Umbilical cord (tissue), 2 donors: Measurements from ENCODE around the gene CDK8. TPM values are rescaled to one million over a fixed set of nuclear protein-coding genes. Genes with fewer than 3 reads are reported as not detected.
"Not testable (repeated sequence)": the region's sequence is repeated elsewhere in the genome, so short reads cannot be mapped to it uniquely, and the experiment has no call there.

Experiments
- DNase-seq: peaks from one replicate; pipeline ENCODE4 v3.0.0-alpha.2; 2015; ENCODE audit warnings: low spot score
- total RNA-seq: library from RNA; depleted of rRNA; stranded (reverse); fragments of >200 nt; gene quantifications from one replicate; pipeline ENCODE4 v1.2.3, GENCODE V29; 2014; ENCODE audit warnings: low replicate concordance; ENCODE audit not compliant: insufficient read depth

CDK8 gene
- total RNA-seq, 1 donor from 2014 or later = 15.4 TPM

DNA sequence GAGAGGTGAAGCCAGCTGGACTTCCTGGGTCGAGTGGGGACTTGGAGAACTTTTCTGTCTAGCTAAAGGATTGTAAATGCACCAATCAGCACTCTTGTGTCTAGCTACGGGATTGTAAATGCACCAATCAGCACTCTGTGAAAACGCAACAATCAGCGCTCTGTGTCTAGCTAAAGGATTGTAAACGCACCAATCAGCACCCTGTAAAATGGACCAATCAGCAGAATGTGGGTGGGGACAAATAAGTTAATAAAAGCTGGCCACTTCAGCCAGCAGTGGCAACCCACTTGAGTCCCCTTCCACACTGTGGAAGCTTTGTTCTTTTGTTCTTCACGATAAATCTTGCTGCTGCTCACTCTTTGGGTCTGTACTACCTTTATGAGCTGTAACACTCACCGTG lies 58.1 kb downstream of the CDK8 start:
- not testable (repeated sequence) for DNase-seq

DNA sequence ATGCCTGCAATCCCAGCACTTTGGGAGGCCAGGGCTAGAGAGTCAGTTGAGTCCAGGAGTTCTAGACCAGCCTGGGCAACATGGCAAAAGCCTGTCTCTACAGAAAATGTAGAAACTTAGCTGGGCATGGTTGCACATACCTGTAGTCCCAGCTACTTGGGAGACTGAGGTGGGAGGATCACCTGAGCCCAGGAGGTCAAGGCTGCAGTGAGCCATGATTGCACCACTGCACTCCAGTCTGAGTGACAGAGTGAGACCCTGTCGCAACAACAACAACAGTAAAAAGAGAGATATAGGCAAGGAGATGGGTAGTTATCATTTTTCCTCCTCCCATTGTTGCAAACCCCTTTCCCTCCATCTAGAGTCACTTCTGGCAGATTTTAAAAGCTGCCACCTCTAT lies 62.2 kb downstream of the CDK8 start:
- DNase-seq = not testable (repeated sequence)

DNA sequence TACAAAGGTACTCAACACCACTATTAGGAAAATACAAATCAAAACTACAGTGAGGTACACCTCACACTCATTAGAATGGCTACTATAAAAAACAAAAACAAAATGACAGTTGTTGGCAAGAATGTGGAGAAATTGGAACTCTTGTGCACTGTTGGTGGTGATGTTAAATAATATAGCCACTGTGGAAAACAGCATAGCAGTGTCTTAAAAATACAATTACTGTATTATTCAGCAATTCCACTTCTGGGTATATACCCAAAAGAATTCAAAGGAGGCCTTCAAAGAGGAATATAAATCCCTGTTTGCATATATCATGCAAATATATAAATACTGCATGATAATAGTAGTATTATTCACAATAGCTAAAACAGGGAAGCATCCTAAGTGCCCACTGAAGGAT lies 66.8 kb downstream of the CDK8 start:
- DNase-seq = no peak

DNA sequence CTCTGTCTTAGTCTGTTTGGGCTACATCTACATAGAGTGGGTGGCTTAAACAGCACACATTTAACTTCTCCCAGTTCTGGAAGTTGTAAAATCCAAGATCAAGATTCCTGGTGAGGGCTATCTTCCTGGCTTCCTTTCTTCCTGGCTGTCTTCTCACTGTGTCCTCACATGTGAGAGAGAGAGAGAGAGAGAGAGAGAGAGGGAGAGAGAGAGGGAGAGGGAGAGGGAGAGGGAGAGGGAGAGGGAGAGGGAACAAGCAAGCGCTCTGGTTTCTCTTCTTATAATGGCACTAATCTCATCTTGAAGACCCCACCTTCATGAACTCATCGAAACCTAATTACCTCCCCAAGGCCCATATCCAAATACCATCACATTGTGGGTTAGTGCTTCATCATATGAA lies 69.2 kb downstream of the CDK8 start:
- DNase-seq = no peak

DNA sequence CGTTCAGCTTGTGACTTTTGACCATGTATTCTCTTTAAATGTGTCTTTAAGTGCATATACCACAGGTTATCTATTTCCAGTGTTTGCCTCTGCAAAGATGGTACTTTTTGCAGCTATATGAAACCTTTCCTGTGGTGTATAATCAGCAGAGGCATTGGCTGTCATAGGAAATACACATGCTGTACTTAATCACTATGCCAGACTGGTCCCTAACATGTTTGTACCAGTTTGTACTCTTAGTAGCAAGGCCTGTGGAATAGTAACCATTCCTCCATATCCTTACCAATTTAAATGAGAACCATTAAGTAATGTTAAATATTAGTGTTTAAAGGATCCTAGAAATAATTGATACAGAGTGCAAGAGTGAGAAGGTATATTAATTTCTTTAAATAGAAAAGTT lies 69.8 kb downstream of the CDK8 start:
- DNase-seq = no peak

DNA sequence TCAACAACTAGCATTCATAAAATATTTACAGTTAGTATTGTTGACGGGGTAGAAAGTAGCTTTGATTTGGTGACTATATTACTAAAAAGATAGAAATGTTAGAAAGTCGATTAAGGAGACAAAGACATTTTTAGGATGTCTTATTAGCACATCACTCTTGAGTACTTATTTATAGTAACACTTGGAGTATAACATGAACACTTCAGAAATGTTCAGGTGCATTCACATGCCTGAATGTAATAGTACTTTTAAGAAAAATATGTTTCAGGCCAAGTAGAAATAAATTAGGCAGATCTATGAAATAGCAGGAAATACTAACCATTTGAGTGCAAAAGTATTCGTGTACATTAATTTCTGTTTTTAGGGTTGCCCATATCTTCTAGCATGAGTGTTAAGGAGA lies 70.4 kb downstream of the CDK8 start:
- DNase-seq = no peak

DNA sequence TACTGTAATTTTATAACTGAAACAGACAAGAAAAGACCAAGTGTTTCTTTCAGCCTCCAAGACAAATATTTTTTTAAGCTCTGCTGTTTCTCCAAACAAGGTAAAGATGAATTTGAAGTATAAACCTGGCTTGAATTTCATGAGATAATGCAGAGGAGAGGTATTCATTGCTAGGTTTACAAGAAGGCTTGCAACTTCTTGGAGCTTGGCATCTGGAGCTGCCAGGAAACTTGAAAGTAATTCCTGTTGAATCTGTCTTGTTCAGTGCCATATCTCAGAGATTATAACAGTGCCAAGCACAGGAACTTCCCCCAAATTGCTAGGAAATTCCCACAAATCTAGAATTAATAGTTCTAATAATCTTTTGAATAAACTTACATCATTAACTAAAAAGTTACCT lies 70.9 kb downstream of the CDK8 start:
- DNase-seq = no peak

DNA sequence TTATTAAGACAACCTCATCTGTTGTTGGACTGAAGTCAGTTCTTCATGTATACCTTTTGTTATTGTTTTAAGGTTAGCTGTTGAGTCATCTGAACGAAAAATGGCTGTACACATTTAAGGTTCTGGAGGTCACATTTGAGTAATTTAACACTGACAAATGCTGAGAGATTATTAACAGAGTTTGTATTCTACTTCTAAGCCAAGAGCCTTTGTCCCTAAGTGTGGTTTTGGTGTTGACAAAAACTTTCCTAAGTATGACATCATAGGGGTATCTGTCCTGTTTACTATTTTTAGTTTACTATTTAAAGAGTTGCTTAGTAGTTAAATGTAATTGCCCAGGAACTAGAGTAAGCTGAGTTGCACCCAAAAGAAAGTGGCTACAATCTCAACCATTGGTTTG lies 71.9 kb downstream of the CDK8 start:
- no peak for DNase-seq

DNA sequence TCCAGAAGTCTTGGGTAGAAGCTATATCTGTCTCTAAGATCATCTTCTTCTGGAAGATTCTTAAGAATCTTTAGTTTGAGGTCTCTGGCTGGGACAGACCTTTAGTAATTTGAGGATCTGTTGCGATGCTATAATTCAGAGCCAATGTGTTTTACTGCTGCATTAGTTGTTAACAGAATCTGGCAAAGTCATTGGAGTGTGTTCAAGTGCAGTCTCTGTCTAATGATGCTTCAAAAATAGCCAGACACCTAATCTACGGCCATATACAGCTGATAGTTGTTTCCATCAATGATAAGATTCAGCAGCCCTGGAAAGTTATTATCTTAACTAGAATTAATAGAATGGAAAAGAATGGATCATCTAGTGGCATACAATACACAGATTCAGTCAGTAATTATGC lies 72.6 kb downstream of the CDK8 start:
- DNase-seq = no peak

DNA sequence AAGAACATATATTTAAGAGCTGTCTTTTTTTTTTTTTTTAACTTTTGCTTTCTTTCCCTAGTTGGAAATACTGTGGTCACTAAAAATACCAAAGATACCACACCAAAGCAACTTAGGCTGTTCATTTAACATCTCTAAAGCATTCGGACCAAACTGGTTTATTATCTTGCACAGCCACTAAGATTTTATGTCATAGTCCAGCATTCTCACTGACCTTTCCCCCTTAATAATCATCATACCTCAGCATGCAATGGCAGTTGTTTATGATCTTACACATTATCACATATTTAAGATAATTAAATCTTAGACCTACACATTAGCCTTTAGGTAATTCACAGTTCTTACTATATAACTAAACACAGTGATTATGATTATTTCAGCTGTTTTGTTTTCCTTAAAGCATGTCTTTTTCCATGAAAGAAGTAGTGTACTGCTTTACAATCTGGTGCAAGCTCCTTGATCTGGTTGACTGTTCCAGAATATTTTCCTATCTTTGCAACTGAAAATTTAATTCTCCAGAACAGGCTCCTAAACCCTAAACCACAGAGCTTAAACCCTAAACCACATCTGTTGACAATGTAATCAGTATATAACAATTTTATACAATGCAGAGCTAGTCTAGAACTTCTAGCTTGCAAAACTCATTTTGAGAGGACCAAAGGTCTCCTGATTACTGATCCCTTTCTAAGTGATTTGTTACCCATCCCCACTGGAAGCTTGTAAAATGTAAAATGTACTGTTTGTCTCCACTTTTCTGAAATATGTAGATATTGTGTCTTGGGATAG lies 74.2 kb downstream of the CDK8 start:
- DNase-seq = no peak

DNA sequence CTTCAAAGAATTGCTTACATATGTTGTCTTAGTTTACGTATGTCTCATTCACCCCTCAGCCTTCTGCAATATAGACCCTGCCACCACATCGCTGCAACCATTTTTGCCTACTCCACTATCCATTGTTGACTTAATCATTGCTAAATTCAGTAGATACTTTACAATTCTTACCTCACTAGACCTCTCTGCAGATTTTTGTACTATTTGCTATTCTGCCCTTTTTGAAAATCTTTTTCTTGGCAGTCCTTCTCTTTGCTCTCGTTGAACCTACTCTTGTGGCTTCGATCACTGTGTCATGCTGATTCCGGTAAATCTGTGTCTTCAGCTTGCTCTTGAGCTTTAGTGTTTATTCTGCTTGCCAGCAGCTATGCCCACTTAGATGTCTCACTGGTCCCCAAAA lies 81.2 kb downstream of the CDK8 start:
- DNase-seq = no peak

DNA sequence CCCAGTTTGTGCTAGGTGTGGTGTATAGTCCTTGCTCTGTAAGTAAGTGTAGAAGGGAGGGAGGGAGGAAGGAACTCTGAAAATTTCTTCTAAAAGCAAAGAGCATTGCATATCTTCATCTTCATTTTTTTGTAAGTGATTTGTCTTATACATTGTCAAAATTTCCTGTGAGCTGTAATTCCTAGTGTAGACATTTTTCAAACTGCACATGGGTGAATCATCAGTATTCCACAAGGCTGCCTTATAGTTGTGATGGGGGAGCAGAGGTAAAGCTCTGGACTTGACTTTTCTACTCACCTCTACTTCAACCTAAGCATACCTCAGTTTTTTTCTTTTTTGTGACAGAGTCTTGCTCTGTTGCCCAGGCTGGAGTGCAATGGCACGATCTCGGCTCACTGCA lies 86.9 kb downstream of the CDK8 start:
- DNase-seq = no peak

DNA sequence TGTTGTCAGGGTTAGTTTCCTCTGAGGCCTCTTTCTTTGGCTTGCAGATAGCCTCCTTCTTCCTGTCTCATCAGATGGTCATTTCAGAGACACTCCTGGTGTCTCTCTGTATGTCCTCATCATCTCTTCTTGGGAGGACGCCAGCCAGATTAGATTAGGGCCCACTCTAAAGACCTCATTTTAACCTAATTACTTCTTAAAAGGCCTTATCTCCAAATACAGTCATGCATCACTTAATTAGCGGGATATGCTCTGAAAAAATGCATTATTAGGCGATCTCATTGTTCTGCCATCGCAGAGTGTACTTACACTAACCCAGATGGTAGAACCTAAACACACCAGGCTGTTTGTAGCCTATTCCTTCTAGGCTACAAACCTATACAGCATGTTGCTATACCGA lies 89.0 kb downstream of the CDK8 start:
- DNase-seq = no peak

DNA sequence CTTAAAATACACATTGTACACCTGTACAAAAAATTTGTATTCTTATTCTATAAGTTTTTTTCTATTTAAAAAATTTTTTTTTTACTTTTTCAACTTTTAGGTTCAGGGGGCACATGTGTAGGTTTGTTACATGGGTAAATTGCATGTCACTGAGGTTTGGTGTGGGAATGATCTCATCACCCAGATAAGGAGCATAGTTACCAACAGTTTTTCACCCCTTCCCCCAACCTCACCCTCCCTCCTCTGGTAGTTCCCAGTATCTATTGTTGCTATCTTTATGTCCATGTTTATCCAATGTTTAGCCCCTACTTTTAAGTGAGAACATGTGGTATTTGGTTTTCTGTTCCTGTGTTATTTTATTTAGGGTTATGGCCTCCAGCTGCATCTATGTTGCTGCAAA lies 89.9 kb downstream of the CDK8 start:
- no peak for DNase-seq

DNA sequence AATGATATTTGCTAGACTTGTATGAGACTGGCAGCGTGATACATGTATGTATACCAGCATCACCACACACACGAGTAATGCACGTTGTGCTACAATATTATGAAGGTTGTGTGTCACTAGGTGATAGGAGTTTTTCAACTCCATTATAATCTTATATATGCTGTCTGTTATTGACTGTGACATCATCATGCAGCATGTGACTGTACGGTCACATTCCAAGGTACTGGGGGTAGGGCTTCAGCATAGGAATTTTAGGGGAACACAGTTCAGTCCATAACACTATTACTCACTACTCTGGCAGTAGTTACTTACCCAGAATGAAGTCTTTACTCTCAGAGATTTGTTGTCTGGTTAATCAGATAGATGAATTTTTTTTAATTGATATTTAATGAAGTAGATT lies 91.1 kb downstream of the CDK8 start:
- no peak for DNase-seq

DNA sequence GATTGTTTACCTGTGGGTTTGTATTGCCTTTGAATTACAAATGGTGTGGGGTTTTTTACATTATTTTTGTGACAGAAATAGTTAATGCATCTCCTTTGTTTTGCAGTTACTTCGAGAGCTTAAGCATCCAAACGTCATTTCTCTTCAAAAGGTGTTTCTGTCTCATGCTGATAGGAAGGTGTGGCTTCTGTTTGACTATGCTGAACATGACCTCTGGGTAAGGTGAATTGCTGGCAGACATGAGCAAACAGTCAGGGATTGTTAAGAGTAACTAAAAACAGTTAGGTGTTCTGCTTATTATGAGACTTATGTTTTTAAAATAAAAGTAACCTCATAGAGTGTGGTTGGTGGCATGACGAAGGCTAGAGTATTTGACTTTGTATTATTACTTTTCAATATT lies 95.0 kb downstream of the CDK8 start:
- DNase-seq = no peak

DNA sequence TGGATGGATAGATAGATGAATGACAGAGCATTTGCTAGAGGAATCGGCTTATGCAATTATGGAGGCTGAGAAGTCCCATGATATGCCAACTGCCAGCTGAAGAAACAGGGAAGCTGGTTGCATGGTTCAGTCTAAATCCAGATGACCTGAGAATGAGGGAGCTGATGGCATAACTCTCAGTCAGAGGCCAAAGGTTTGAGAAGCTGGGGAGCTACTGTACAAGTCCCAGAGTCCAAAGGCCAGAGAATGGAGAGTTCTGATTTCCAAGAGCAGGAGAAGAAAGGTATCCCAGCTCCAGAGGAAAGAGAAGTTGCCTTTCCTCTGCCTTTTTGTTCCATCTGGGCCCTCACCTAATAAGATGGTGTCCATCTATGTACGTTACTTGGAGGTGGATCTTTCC lies 108.3 kb downstream of the CDK8 start:
- DNase-seq = no peak

DNA sequence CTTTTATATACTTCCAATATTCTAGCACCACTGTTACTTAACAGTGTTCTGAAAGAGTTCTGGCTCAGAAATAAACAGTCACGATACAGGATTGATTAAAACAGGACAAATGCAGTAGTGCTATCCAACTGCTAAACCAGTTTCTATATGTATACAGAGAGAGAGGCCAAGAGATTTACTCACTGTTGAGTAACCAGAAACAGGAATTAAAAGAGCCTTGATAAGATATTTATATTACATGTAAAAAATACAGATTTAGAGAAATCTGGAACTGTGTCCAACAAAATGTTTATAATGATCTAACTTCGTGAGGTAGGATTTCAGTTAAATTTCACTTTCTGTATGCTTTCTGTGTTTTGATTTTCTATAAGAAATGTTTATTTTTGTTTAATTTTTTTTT lies 116.6 kb downstream of the CDK8 start:
- DNase-seq = peak; percentile 1

DNA sequence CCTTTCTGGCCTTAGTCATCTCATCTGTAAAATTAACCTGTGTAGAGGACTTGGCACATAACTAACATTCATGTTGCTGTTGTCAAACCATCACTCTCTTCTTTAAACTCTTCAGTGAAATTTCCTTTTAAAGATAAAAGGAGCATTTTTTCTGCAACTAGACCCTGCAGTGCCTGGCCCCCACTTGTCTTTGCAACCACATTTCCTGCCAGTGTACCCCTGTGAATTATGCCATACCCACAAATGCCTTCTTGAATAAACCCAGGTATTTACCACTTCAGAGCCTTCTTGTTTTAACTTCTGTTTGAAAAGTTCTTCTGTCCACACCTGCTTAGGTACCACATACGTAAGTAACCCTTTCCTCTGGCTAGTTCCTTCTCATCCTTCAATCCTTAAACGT lies 118.8 kb downstream of the CDK8 start:
- no peak for DNase-seq

DNA sequence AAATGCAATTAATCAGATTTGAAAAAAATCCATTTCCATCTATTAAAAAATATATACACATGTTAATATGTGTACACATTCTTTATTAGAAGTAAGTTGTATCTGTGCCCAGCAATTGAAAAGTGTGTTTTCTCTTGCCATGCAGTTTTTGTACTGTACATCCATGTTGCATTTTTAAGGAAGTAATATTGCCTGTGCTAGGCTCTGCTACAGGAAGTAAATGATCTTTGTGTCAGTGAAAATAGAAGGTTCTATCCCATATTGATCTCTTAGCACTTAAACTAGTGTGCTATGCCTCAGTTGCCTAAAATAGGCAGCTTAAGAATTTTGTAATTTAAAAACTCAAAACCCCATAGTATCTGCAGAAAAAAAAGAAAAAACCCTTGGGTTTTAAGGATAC lies 122.5 kb downstream of the CDK8 start:
- no peak for DNase-seq

DNA sequence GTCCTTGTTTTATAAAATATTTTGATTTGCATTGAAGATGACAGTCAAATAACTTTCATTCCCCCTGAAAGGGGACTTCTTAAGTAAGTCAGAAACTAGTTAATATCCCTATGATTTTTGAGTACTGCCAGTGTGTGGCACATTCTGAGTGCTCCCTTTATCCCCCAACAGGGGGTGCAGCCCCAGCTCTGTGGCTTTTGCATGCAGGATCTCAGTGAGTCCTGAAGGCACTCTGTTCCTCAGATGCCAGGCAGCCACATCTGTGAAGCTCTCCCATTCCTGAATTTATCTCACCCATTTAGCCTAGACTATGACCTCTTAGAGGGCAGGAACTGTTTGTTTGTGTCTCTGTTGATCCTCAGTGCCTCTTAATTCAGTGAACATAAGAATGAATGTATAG lies 123.1 kb downstream of the CDK8 start:
- no peak for DNase-seq

DNA sequence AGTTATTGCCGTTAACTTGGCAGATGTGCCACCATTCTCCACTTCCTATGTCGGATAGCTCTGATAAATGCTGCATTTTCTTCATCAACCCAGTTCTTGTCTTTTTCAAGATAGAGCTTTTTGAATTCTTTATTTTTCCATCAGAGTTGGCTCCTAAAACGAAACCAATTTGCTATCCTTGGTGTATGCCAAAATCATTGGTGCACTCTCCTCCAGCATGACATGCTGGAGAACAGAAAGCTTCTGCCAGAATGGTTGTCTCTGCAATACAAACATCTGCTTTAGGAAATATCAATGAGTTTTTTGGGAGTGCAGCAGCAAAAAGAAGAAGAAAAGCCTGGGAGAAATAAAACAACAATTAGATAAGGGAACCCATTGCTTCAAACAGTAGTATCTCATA lies 124.2 kb downstream of the CDK8 start:
- no peak for DNase-seq

DNA sequence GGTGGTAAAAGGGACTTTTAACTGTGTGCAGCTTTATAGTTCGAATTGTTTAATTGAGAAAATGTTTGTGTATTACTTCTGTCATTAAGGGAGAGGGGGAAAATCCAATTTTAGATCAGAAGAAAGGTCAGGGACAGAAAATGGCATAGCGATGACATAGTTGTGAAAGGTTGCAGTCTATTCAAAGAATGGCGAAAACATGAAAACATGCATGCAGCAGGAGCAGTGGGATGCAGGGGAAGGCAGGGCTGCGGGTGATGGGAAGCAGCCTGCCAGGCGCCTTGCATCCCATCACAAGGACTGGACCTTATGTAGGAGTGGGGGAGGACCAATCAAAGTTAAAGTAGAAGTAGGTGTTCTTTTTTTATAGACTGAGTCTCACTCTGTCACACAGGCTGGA lies 125.9 kb downstream of the CDK8 start:
- no peak for DNase-seq

DNA sequence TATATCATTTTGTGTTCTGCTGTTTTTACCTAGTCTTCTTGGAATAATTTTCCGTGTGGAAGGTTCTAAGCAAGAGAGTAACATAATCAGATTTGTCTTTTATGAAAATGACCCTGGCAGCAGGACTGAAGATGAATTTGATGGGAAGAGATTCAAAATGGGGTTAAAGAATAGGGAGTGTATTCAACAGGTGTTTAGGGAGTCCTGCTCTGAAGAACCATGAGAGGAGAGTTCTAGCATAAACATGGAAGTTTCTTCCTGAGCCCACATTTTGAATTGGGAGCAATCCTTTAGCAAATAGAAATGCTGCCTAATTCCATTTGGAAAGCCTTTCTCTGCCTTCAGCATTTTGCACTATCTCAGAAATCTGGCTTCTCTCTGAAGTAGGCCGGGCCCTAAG lies 127.0 kb downstream of the CDK8 start:
- no peak for DNase-seq
